Inferior parietal cortex (tissue), 1 donor: ENCODE measurements around the gene NUMA1.

Source experiments
- DNase-seq: peaks from one replicate; pipeline ENCODE4 v3.0.0-alpha.2; 2016; ENCODE audit errors: extremely low spot score

The NUMA1 gene

DNA sequence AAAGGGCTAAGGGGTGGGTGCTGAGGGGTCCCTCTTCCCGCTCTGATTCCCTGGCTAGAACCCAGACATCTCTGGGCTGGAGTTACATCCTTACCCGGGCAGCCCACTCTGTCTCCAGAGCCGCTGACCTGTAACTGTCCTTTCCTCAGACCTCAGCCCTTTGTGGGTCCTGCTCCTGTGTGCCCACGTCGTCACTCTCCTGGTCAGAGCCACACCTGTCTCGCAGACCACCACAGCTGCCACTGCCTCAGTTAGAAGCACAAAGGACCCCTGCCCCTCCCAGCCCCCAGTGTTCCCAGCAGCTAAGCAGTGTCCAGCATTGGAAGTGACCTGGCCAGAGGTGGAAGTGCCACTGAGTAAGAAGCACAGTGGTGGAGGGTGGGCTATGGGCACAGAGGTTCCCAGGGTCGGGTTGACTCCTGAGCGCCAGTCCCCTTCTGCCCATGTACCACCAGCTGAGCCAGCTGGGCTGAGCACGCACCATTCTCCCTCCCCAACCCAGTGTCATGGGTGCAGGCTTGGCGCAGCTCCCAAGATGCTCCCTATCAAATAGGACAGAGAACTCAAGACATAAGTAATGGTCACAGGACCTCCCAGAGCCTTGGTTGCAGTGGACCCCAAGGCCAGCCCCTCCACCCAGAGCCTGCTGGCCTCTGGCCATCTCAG, 80.0 kb downstream of the NUMA1 start:
- no peak for DNase-seq

- no peak for DNase-seq
Measured at GRCh38 chr11:71999798-72000197, 80.5 kb downstream of the NUMA1 start.

DNA sequence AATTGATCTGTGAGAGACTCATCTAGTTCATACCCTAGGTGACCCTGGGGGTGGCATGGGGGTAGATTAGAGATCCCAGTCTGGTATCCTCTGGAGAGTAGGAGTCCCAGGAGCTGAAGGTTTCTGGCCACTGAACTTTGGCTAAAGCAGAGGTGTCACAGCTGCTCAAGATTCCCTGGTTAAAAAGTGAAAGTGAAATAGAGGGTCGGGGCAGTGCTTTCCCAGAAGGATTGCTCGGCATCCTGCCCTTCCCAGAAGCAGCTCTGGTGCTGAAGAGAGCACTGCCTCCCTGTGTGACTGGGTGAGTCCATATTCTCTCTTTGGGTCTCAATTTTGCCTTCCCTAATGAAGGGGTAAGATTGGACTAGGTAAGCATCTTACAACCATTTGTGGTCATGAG, 81.0 kb downstream of the NUMA1 start:
- no peak for DNase-seq

- DNase-seq, result no peak
Measured at GRCh38 chr11:71998649-71999310, 81.6 kb downstream of the NUMA1 start, which contains the start of gene IL18BP. TSS of gene IL18BP (plus strand) at chr11:71998909. CDS start at chr11:71999985, 1,076 bp downstream.

GRCh38 chr11:71998061-71998460, 82.3 kb downstream of the NUMA1 start:
- DNase-seq, result no peak

DNA sequence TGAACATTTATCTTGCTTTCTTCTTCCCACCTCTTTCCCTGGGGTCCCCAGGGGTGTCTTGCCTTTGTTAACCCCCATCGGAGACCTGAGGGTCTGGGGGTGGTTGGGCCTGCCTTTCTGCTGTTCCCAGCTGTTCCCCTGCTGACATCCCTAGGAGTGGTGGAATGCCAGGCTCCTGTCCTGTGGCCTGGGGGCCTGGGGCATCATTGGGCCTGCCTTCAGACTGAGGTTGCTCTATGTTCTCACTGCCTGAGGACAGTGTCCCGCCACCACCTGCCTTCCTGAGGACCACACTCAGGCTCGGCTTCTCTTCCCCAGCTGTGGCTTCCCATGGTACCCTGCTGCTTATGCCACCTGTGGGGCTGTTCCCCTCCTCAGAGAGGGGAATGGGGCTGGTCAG, 82.7 kb downstream of the NUMA1 start:
- DNase-seq, result no peak

DNA sequence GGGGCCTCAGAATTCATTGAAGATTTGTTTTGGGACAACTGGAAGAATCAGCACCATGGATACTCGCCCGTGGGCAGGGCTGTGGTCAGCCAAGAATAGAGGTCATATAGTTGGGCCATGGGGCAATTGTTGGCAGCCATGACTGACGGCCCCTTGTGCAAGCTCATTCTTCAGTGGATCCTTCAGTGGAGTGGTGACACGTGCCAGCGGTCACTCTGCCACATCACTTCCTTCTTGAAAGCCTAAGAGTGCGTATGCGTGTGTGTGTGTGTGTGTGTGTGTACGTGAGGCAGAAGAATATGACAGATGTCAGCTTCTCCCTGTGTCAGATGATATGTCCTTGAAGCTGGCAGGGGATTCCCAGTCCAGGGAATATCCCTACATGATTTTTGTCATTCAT, 83.4 kb downstream of the NUMA1 start:
- no peak for DNase-seq

DNA sequence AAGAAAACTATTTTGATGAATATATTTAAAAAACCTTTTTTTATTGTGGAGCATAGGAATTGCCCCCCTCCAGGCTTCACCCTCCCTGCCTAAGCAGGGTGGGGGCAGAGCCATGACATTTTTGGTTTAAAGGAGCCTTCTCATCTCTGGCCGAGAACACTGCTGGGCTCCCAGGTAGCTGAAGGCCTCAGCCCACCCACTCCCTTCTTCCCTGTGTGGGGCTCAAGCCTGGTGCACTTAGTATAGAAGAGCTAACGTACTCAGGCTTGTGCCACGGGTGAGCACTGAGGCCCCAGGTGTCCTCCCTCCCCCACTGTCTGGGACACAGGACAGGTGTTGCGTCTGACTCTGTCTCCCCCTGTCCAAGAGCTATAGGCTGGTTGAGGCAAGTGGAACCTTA, 83.8 kb downstream of the NUMA1 start:
- no peak for DNase-seq

GRCh38 chr11:71995726-71996291, 84.5 kb downstream of the NUMA1 start:
- no peak for DNase-seq

DNA sequence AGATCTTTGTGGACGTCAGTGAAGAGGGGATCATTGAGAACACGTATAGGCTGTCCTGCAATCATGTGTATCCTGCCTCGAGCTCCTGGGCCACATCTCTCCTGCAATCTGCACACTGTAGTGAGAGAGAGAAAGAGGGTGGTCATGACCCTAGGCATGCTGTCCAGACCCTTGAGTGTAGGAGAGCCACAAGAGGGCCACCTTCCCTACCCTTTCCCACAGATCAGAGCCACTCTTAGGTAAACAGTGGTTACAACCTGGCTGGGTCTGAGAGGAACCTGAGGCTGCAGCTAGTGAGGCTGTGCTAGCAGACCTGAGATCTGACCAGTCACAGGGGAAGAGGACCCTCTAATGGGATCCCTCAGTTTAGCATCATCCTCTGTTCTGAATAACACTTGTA, 85.6 kb downstream of the NUMA1 start:
- no peak for DNase-seq

- no peak for DNase-seq
Measured at GRCh38 chr11:71992136-71992730, 88.1 kb downstream of the NUMA1 start.

DNA sequence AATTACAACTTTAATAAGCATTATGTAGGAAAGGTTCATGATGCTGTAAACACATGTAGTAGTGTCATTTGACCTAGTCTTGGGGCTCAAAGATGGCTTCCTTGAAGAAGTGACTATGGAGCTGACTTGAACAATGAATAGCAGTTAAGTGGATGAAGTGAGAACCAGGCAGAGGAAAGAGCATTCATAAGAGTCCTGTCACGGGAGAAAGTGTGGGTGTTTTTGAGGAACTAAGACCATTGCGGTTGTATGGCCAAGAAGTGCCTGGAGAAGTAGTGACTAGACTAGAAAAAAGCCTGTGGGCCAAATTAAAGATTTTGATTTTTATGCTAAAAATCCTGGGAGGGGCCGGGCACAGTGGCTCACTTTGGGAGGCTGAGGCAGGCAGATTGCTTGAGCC, 88.8 kb downstream of the NUMA1 start:
- DNase-seq, result no peak

- no peak for DNase-seq
Measured at GRCh38 chr11:71990701-71991100, 89.6 kb downstream of the NUMA1 start.

DNA sequence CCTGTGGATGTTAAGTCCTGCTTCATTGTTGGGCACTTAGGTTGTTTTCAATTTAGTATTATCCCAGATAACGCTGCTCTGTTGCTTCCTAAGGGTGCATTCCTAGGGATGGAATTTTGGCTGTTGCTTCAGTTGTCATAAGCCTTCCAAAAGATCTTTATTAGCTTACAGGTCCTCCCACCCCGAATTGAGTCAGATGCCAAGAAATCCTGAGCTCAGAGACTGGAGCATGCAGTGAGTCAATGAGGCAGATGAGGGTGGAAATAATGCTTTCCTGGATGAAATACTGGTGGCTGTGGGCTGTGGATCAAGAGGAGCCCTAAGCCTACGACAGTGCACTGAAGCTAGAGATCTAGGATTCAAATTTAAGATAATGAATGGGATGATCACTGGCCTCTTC, 92.3 kb downstream of the NUMA1 start:
- no peak for DNase-seq

DNA sequence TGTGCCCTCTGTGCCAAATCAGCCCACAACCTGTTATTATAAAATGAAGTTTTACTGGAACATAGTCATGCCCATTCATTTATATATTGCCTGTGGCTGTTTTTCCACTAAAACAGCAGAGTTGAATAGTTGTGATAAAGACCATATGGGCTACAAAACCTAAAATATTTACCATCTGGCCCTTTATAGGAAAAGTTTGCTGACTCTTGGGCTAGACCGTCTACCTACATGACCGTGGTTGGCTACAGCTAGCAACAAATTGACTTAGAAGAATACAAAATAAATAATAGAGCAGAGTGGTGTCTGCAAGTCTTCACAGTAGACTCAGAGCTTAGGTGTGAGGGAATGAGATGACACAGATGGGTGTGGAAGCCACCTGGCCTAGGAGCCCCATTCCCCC, 92.8 kb downstream of the NUMA1 start:
- DNase-seq, result no peak

DNA sequence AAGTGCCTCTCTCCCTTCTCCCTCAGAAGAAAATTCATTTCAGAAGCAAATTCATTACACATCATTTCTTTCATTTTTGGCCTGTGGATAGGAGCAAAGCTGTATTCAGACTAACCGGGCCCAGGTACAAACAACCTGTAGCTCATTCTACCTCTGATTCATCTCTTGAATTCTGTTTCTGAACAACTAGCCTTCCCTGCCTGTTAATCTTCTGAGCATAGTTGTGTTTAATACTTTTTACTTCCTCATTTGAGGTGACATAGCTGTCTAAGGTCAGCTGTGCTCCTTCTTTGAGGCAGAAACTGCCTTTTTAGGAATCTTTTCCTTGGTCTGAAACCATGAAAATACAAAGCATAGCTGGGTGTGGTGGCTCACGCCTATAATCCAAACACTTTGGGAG, 94.2 kb downstream of the NUMA1 start:
- DNase-seq, result no peak

DNA sequence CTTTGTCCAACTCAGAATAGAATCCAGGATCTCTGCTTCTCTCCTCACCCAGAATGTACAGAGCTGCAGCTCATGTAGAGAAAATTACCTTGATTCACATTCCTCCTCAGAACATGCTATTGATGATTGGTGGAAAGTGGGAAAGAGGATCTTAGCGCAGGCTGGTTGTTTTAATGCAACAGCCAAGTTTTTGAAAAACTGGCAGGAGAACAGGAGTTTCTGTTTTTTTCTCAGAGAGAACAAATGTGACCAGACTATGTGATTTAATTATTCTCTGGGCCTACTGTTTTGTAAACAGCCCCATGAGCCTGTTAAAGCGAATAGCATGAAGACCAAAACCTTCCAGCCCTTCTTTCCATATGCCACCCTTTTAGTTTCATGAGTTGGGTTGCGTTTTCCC, 100.7 kb downstream of the NUMA1 start:
- DNase-seq, result peak; percentile 45

DNA sequence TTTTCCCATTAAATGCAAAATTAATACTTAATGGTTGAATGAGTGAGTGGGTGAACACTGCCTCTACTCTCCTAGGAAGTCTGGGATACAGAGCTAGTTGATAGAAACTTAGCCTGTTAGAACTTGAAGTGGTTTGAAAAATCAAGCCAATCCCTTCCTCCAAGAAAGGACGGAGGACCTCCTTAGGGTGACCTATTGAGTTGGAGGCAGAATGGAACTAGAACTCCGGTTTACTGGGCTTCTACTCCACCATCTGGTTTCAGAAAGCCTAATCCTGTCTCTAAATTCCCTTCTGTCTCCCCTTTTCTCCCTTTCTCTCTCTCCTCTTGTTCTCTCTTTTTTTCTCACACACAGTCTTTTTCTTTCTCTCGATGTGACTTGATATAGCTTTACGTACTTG, 101.2 kb downstream of the NUMA1 start:
- no peak for DNase-seq

GRCh38 chr11:71977743-71978418, 102.5 kb downstream of the NUMA1 start:
- DNase-seq, result peak; percentile 88

- no peak for DNase-seq
Measured at GRCh38 chr11:71977090-71977489, 103.3 kb downstream of the NUMA1 start.

DNA sequence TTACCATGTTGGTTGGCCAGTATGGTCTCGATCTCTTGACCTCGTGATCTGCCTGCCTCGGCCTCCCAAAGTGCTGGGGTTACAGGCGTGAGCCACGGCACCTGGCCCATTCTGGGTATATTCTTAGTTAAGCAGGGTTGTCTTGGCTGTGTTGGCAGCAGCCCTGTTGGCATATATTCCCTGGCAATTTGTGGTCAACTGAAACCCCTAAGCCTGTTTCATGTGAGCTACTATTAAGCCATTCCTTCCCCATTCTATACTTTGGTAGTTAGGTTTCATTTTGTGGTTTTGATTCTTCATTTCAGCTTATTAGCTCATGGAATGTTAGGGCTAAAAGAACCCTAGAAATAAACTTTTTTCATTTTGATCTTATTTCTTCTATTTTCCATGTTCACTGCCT, 103.8 kb downstream of the NUMA1 start:
- no peak for DNase-seq

- no peak for DNase-seq
Measured at GRCh38 chr11:71971680-71972079, 108.7 kb downstream of the NUMA1 start.
